Psoas muscle (tissue), 8 donors: ENCODE results near the gene CLDND1. TPM values are rescaled to one million over a fixed set of nuclear protein-coding genes. Genes with fewer than 3 reads are reported as not detected.

ENCODE experiments used
- ATAC-seq, 4 donors: fragments of 200-7000 bp; cut with Tn5 transposase; one replicate each; pipeline ENCODE4 v1.9.1; 2020; ENCODE audit warnings: moderate library complexity in 3 of 4, mild to moderate bottlenecking in 2 of 4
- DNase-seq, 2 donors: peaks; one replicate each; pipeline ENCODE4 v3.0.0-alpha.2; 2020
- H3K27ac ChIP-seq: fragments of 200-600 bp; one replicate; pipeline ENCODE4 v1.8.0; 2022
- H3K27me3 ChIP-seq, 3 donors: fragments of 200-600 bp in 1 of 3; one replicate each; pipeline versions ENCODE4 v1.6.1 to v1.8.0; 2013 to 2022; ENCODE audit warnings: low read length in 2 of 3, mild to moderate bottlenecking in 2 of 3, moderate library complexity in 1 of 3; ENCODE audit not compliant: insufficient read depth in 3 of 3
- H3K36me3 ChIP-seq, 2 donors: fragments of 200-600 bp in 1 of 2; one replicate each; pipeline versions ENCODE4 v1.6.1 to v1.8.0; 2013 to 2022; ENCODE audit warnings: low read depth in 1 of 2, mild to moderate bottlenecking in 1 of 2, moderate library complexity in 1 of 2; ENCODE audit not compliant: insufficient read depth in 1 of 2
- H3K4me1 ChIP-seq: fragments of 200-600 bp; one replicate; pipeline ENCODE4 v1.8.0; 2022
- H3K4me3 ChIP-seq: fragments of 200-600 bp; one replicate; pipeline ENCODE4 v1.8.0; 2022; ENCODE audit warnings: mild to moderate bottlenecking
- H3K9me3 ChIP-seq: fragments of 200-600 bp; one replicate; pipeline ENCODE4 v1.8.0; 2022
- CTCF ChIP-seq: fragments of 200-600 bp; IDR thresholded peaks from one replicate; pipeline ENCODE4 v1.8.0; 2022; ENCODE audit warnings: antibody characterized with exemption
- WGBS, 3 donors: extraction: QIAGEN DNeasy Blood & Tissue Kit; methylation state at CpG; one replicate each; pipeline versions ENCODE4 v1.1.6 to v1.1.7; 2013; 5-methylcytosine and 5-hydroxymethylcytosine counted together
- intact Hi-C, 2 donors: fragments of 100-400 bp; cut with DNase I; formaldehyde crosslinking; loops; one replicate each; pipeline versions ENCODE4 v1.11.0 to v1.14.2; 2022
- polyA plus RNA-seq, 3 donors: library from polyadenylated mRNA; stranded (reverse); fragments of 200-250 nt; gene quantifications; one replicate each; pipeline ENCODE4 v1.2.3, GENCODE V29; 2013
- total RNA-seq, 4 donors: library from RNA; stranded (reverse); fragmentation: NEBNext Ultra II Directional in 2 of 4; extraction: Animal tissue kit (Norgen Biotek cat#: 25700) in 2 of 4; gene quantifications; one replicate each; pipeline versions ENCODE4 v1.2.1 to v1.2.4, GENCODE V29; 2021 to 2023
- donor health status: healthy with polysubstance abuse.
- donor health status: DM: no; HTN: no; CAD: no; lungs with moderate emphysema.
- donor health status: Bipolar disorder and iron deficiency.
- donor health status: healthy.
- donor health status: DM: yes; HTN: yes; CAD: no.
- donor health status: DM: no; HTN: no; CAD: no.
- donor health status: DM: no; HTN: no; CAD: no.
- donor health status: DM: yes; HTN: yes; CAD: no.

CLDND1 gene
- total and polyA plus RNA-seq, 7 donors = 48.1 to 78.9 (median 63.3) TPM

- Histone ChIP-seq H3K4me3 (no peak overlapping the region), H3K9me3 (no peaks in the 10 kb centered on the region), H3K27ac (no peak overlapping the region), H3K36me3 (no peaks in the 10 kb centered on the region), H3K4me1 (no peaks in the 10 kb centered on the region), H3K27me3 (no peaks in the 10 kb centered on the region)
- intact Hi-C loops = no loop called here
- TF ChIP-seq CTCF = no peak
- WGBS, 3 donors = 30 to 38% (median 38%) methylated on average over 3 of the region's 3 CpGs
- no peak for ATAC-seq
- DNase-seq = no peak
These were observed 42.5 kb upstream of the CLDND1 start for GRCh38 chr3:98565237-98565643.

DNA sequence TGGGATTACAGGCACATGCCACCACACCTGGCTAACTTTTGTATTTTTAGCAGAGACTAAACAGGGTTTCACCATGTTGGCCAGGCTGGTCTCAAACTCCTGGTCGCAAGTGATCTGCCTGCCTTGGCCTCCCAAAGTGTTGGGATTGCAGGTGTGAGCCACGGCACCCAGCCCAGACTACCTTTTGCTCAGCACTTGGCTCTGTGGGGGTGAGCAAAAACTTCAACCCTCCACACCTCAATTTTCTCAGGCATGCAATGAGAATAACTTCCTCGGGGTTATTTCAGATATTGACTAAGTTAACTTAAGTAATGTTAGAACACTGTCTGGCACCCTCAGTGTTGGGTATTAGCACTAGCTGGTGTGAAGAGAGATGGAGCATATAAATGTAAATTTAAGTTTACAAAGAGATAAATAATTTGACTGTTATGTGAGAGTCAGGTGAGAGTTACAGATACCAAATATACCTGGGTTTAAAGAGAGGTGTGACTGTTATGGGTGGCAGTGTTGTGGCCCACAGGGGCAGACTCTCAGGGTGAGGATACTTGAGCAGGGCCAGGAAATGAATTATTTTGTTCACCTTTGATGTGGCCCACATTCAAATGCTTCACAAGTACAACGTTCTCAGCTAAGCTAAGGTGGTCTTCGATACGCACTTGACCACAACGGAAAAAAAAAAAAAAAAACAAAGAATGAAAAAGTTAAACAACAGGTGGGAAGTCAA is 41.7 kb upstream of the CLDND1 start:
- H3K27me3 ChIP-seq = no peaks in the 10 kb centered on the region
- H3K4me3 ChIP-seq = no peak overlapping the region
- no peak for DNase-seq
- intact Hi-C loops = no loop called here
- 71 to 77% (median 76%) methylated on average over 7 of the region's 7 CpGs for WGBS, 3 donors
- no peak overlapping the region for H3K27ac ChIP-seq
- H3K36me3 ChIP-seq = no peaks in the 10 kb centered on the region
- no peaks in the 10 kb centered on the region for H3K4me1 ChIP-seq
- no peaks in the 10 kb centered on the region for H3K9me3 ChIP-seq
- TF ChIP-seq CTCF = no peak
- ATAC-seq = no peak

- intact Hi-C loops = no loop called here
- WGBS, 3 donors = 78 to 80% (median 80%) methylated on average over 4 of the region's 4 CpGs
- H3K4me3 ChIP-seq = no peak overlapping the region
- H3K27me3 ChIP-seq = no peaks in the 10 kb centered on the region
- no peaks in the 10 kb centered on the region for H3K9me3 ChIP-seq
- no peak for DNase-seq
- no peak for TF ChIP-seq CTCF
- no peaks in the 10 kb centered on the region for H3K36me3 ChIP-seq
- ATAC-seq = no peak
- H3K4me1 ChIP-seq = no peaks in the 10 kb centered on the region
- no peak overlapping the region for H3K27ac ChIP-seq
These were observed 41.1 kb upstream of the CLDND1 start for GRCh38 chr3:98563661-98564281.

GRCh38 chr3:98561727-98562521 is 39.2 kb upstream of the CLDND1 start:
- DNase-seq = no peak
- H3K27ac ChIP-seq = no peak overlapping the region
- intact Hi-C loops = no loop called here
- WGBS, 3 donors = 81 to 83% (median 82%) methylated on average over 5 of the region's 5 CpGs
- no peaks in the 10 kb centered on the region for H3K9me3 ChIP-seq
- no peak overlapping the region for H3K4me3 ChIP-seq
- no peak for ATAC-seq
- no peak for TF ChIP-seq CTCF
- no peaks in the 10 kb centered on the region for H3K4me1 ChIP-seq
- H3K36me3 ChIP-seq = no peaks in the 10 kb centered on the region
- no peaks in the 10 kb centered on the region for H3K27me3 ChIP-seq
